IPS DF 4.7 (cell line): ENCODE data around the gene PNLDC1.
"Not testable (repeated sequence)": the region's sequence is repeated elsewhere in the genome, so short reads cannot be mapped to it uniquely, and the experiment has no call there.

ENCODE experiments used
- DNase-seq: peaks from one replicate; pipeline ENCODE4 v3.0.0-alpha.2; 2013; ENCODE audit warnings: low spot score; ENCODE audit errors: extremely low read depth

The PNLDC1 gene

GRCh38 chr6:159844737-159845645 is 44.9 kb downstream of the PNLDC1 start:
- DNase-seq = no peak

- DNase-seq = not testable (repeated sequence)
Measured at GRCh38 chr6:159848552-159848951, 48.5 kb downstream of the PNLDC1 start.

- DNase-seq = not testable (repeated sequence)
Measured at GRCh38 chr6:159849851-159850250, 49.8 kb downstream of the PNLDC1 start.

- no peak for DNase-seq
Measured at GRCh38 chr6:159852877-159853276, 52.8 kb downstream of the PNLDC1 start.

- no peak for DNase-seq
Measured at GRCh38 chr6:159853754-159854153, 53.7 kb downstream of the PNLDC1 start.

GRCh38 chr6:159854959-159855358 is 54.9 kb downstream of the PNLDC1 start:
- no peak for DNase-seq

- no peak for DNase-seq
Measured at GRCh38 chr6:159858259-159858658, 58.2 kb downstream of the PNLDC1 start.

GRCh38 chr6:159860482-159860881 is 60.4 kb downstream of the PNLDC1 start:
- no peak for DNase-seq

- DNase-seq = no peak
Measured at GRCh38 chr6:159862103-159862502, 62.0 kb downstream of the PNLDC1 start.

- not testable (repeated sequence) for DNase-seq
Measured at GRCh38 chr6:159863341-159863740, 63.3 kb downstream of the PNLDC1 start.

- DNase-seq = no peak
Measured at GRCh38 chr6:159865226-159865920, 65.3 kb downstream of the PNLDC1 start.

GRCh38 chr6:159866286-159867247 is 66.5 kb downstream of the PNLDC1 start:
- DNase-seq = no peak
